GM12878 (cell line): Measurements from ENCODE around the gene SETBP1. TPM values are rescaled to one million over a fixed set of nuclear protein-coding genes. Genes with fewer than 3 reads are reported as not detected.

ENCODE experiments used
- ATAC-seq: fragments of 200-7000 bp; cut with Tn5 transposase; 3 replicates; pipeline ENCODE4 v1.9.1; 2020; ENCODE audit warnings: mild to moderate bottlenecking, moderate library complexity
- BruUV-seq: library from RNA; stranded (reverse); fragments of 400-500 nt; replicated peaks from 2 replicates; lab custom pipeline; 2021; lab: Mats Ljungman, UMichigan
- CTCF ChIA-PET: fragments of 300-600 bp; sonication (Branson Sonifier 250); formaldehyde crosslinking; extraction: SDS; loops from one replicate; lab custom pipeline; 2021; ENCODE audit warnings: inconsistent platforms; lab: Yijun Ruan, JAX
- POLR2A ChIA-PET: fragments of 350-600 bp; formaldehyde crosslinking; extraction: SDS; loops from one replicate; lab custom pipeline; 2021; ENCODE audit warnings: inconsistent platforms; lab: Charles Lee
- RAD21 ChIA-PET: fragments of 300-600 bp; sonication (Branson Sonifier 250); formaldehyde crosslinking; loops from one replicate; lab custom pipeline; 2023; ENCODE audit warnings: antibody characterized with exemption; ENCODE audit not compliant: unreplicated experiment; lab: Charles Lee
- SMC1A ChIA-PET: fragments of 300-600 bp; sonication (Branson Sonifier 250); formaldehyde crosslinking; loops from one replicate; lab custom pipeline; 2023; ENCODE audit not compliant: unreplicated experiment, uncharacterized antibody; lab: Charles Lee
- DNase-seq: peaks from one replicate; pipeline ENCODE4 v3.0.0-alpha.2; 2011; ENCODE audit warnings: low read depth, low spot score
- FAIRE-seq: peaks from 3 replicates; lab custom pipeline; 2011; peaks lifted over from hg19 to GRCh38; lab: Jason Lieb, UNC
- H2AFZ ChIP-seq: 2 replicates; pipeline ENCODE4 v1.6.0; 2011; ENCODE audit warnings: low read depth, low read length, control low read depth; ENCODE audit not compliant: control insufficient read depth
- H3K27ac ChIP-seq: 2 replicates; pipeline ENCODE4 v1.5.1; 2011; ENCODE audit warnings: control low read depth; ENCODE audit not compliant: control insufficient read depth, insufficient read depth
- H3K27me3 ChIP-seq, 2 experiments: replicated peaks in 1 of 2; 2 replicates each; pipeline versions ENCODE4 v1.6.0 to v1.6.1; 2011; ENCODE audit warnings: low read length in 1 of 2; ENCODE audit not compliant: control insufficient read depth in 2 of 2, insufficient read depth in 2 of 2
- H3K36me3 ChIP-seq, 2 experiments: 2 replicates each; pipeline ENCODE4 v1.5.1; 2011; ENCODE audit warnings: low read length in 1 of 2; ENCODE audit not compliant: control insufficient read depth in 2 of 2, insufficient read depth in 2 of 2
- H3K4me1 ChIP-seq: 2 replicates; pipeline ENCODE4 v1.6.1; 2011; ENCODE audit warnings: mild to moderate bottlenecking, low read length, moderate library complexity, mixed read lengths; ENCODE audit not compliant: control insufficient read depth, insufficient read depth
- H3K4me2 ChIP-seq: 2 replicates; pipeline ENCODE4 v1.6.0; 2011; ENCODE audit warnings: control low read depth; ENCODE audit not compliant: control insufficient read depth, insufficient read depth
- H3K4me3 ChIP-seq: fragments of 200-600 bp; sonication (generic); 2 replicates; pipeline ENCODE4 v1.5.1; 2016
- H3K79me2 ChIP-seq: 2 replicates; pipeline ENCODE4 v1.6.0; 2011; ENCODE audit warnings: low read length; ENCODE audit not compliant: control insufficient read depth, insufficient read depth
- H3K9ac ChIP-seq: 2 replicates; pipeline ENCODE4 v1.8.0; 2011; ENCODE audit warnings: low read length, control low read depth, mixed read lengths; ENCODE audit not compliant: control insufficient read depth, insufficient read depth
- H3K9me3 ChIP-seq: replicated peaks from 3 replicates; pipeline ENCODE4 v1.5.1; 2011; ENCODE audit warnings: mild to moderate bottlenecking, low read length; ENCODE audit not compliant: control insufficient read depth, insufficient read depth
- H4K20me1 ChIP-seq: 2 replicates; pipeline ENCODE4 v1.6.0; 2011; ENCODE audit not compliant: control insufficient read depth, insufficient read depth
- CTCF ChIP-seq, 3 experiments: IDR thresholded peaks in 2 of 3; conservative IDR thresholded peaks in 1 of 3; 2 replicates each; pipeline ENCODE4 v1.5.1; 2011; ENCODE audit warnings: low read depth in 3 of 3, low read length in 3 of 3, mild to moderate bottlenecking in 3 of 3, control low read depth in 2 of 3, moderate library complexity in 2 of 3, inconsistent platforms in 1 of 3, mixed read lengths in 1 of 3; ENCODE audit not compliant: control insufficient read depth in 2 of 3, insufficient read depth in 1 of 3; ENCODE audit errors: extremely low read depth in 1 of 3
- GATAD2B ChIP-seq: fragments of 450-650 bp; conservative IDR thresholded peaks from 2 replicates; pipeline ENCODE4 v1.6.1; 2017; ENCODE audit warnings: low read depth, mild to moderate bottlenecking, moderate library complexity
- RAD21 ChIP-seq: IDR thresholded peaks from 2 replicates; pipeline ENCODE4 v1.6.1; 2011; ENCODE audit warnings: mild to moderate bottlenecking, low read depth, low read length, moderate library complexity; ENCODE audit not compliant: insufficient read depth
- SMC3 ChIP-seq: IDR thresholded peaks from 2 replicates; pipeline ENCODE4 v1.6.1; 2011; ENCODE audit warnings: low read length, improper control_type of control experiment, borderline replicate concordance
- WGBS: methylation state at CpG from one replicate; pipeline ENCODE4 v1.1.6; 2016; ENCODE audit warnings: low lambda C conversion rate; ENCODE audit not compliant: insufficient replicate concordance, insufficient coverage; ENCODE audit errors: missing lambda C conversion rate; 5-methylcytosine and 5-hydroxymethylcytosine counted together
- in situ Hi-C: fragments of 300-500 bp; cut with MboI; formaldehyde crosslinking; loops from 9 replicates; pipeline ENCODE4 v1.14.3; 2018; ENCODE audit warnings: mixed read lengths
- intact Hi-C: fragments of 100-400 bp; cut with micrococcal nuclease; formaldehyde crosslinking; loops from one replicate; pipeline ENCODE4 v1.14.2; 2022; ENCODE audit not compliant: unreplicated experiment
- polyA plus RNA-seq, 11 experiments: library from polyadenylated mRNA; depleted of rRNA in 4 of 11; unstranded in 6 of 11; stranded (reverse) in 5 of 11; fragments of >200 nt; fragmentation: Nextera tagmentation in 4 of 11; fragmentation: Illumina TruSeq in 1 of 11; extraction: Ambion mirVana in 4 of 11; extraction: Trizol in 1 of 11; gene quantifications; 1 replicate in 1 of 11; 2 replicates in 10 of 11; pipeline versions ENCODE4 v1.2.1 to v1.2.3, GENCODE V29; 2011 to 2016; ENCODE audit warnings: inconsistent platforms in 2 of 11, missing spikeins in 2 of 11, low read depth in 1 of 11
- total RNA-seq, 4 experiments: library from RNA; depleted of rRNA in 3 of 4; stranded (reverse); fragments of >200 nt in 3 of 4; fragmentation: Illumina TruSeq in 1 of 4; extraction: Trizol in 1 of 4; gene quantifications; 2 replicates each; pipeline versions ENCODE4 v1.2.1 to v1.2.3, GENCODE V29; 2013 to 2021

The SETBP1 gene
- total and polyA plus RNA-seq, 10 of the 15 experiments (the other 5 are each of a cell fraction or from before 2014, with no cell fraction given), result 0.99 to 29.7 (median 8.3) TPM

- peak; percentile 14 to 26 (median 18); a peak in 1 of 6 replicates for TF ChIP-seq CTCF (IDR thresholded peaks at IDR 0.05 in 2 of 3, conservative IDR thresholded peaks at IDR 0.05 in 1 of 3; ENCODE audit: control insufficient read depth in 2 of 3, extremely low read depth in 1 of 3, insufficient read depth in 1 of 3, low read depth in 3 of 3, low read length in 3 of 3)
- TF ChIP-seq GATAD2B, result no peak
- TF ChIP-seq SMC3, result peak; percentile 20; the same call in 1 of the 2 replicates
- TF ChIP-seq RAD21, result peak; percentile 57
- ATAC-seq, result peak; percentile 48; the same call in 2 of the 3 replicates
- CTCF ChIA-PET, result interaction anchor here (0.8 to 2.1 kb wide), 11 partner anchors 11 to 394 kb away, joined by 3 to 6 read pairs (median 4); no protein-coding TSS in a partner anchor
- no peak overlapping the region for H3K4me3 ChIP-seq
- no peak for DNase-seq
- no peaks in the 10 kb centered on the region for H3K9me3 ChIP-seq
- H3K36me3 ChIP-seq, result no peaks in the 10 kb centered on the region
- H3K79me2 ChIP-seq, result no peaks in the 10 kb centered on the region
- no peak overlapping the region for H2AFZ ChIP-seq
- RAD21 ChIA-PET, result interaction anchor here (0.6 to 1.3 kb wide), 7 partner anchors 31 to 474 kb away, joined by 3 to 5 read pairs (median 3); no protein-coding TSS in a partner anchor
- no peak overlapping the region for H3K27ac ChIP-seq
- H3K9ac ChIP-seq, result no peak overlapping the region
- H3K4me2 ChIP-seq, result no peak overlapping the region
- H3K4me1 ChIP-seq, result no peaks in the 10 kb centered on the region
- in situ Hi-C loops, result no loop called here
- no peak for FAIRE-seq
- POLR2A ChIA-PET, result no interaction called here
- no peaks in the 10 kb centered on the region for H3K27me3 ChIP-seq
- BruUV-seq, result no TSS peak
- SMC1A ChIA-PET, result interaction anchor here (0.8 to 1.9 kb wide), 5 partner anchors 12 to 146 kb away, joined by 3 to 6 read pairs (median 3); no protein-coding TSS in a partner anchor
- intact Hi-C loops, result loop anchor here (5.0 kb wide), 1 partner anchor 291 kb away; the partner anchor contains the start of gene SETBP1
- WGBS, result 50% methylated on average over 2 of the region's 2 CpGs
- no peaks in the 10 kb centered on the region for H4K20me1 ChIP-seq
Observed at GRCh38 chr18:44973282-44973681, 292.6 kb downstream of the SETBP1 start.
